Right hindlimb (tissue), 1 donor: ENCODE data around the gene FOXD4L1.
"Not testable (repeated sequence)": the region's sequence is repeated elsewhere in the genome, so short reads cannot be mapped to it uniquely, and the experiment has no call there.

ENCODE experiments used
- DNase-seq: peaks from one replicate; pipeline ENCODE4 v3.0.0-alpha.2; 2018

The FOXD4L1 gene

DNA sequence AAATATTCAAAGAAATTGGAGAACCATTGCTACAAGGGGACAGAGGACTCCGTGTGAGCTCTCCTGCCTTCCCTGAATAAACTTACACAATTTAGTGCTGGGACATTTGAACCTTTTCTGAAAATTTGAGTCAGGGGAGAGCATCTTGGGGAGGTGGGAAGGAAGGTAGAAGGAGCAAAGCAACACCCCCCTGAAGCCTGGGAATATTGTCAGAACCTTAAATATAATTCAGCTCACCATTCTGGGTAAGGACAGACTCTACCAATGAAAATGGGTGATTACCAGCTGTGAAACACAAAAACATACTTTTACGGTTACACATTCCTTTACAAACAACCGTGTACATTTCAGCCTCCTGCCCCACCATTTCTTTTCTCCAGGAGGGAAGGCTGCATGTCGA lies at the start of gene FOXD4L1:
TSS of gene FOXD4L1 (plus strand) at position 301 of the 400 bp plus-strand sequence. CDS start 592 bp downstream, outside the sequence.
- DNase-seq = not testable (repeated sequence)

DNA sequence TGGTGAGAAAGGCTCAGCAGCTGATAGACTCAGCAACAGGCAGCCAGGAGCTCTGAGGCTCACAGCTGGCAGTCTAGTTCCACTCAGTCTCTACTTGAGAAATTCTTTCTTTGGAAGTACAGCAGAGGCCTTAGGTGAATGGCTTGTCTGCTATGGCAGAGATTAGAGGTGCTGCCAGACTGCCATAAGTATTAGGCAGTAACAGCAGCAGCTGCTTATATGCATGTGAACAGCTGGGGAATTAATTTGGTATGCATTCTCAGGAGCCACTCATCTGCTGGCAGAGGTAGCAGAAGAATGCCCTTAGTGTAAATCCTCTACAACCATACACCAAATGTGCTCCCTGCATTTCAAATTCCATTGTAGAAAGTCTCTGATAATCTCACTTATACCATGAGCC lies 32.7 kb upstream of the FOXD4L1 start:
- DNase-seq = peak; percentile 2

- DNase-seq = peak; percentile 4
Measured at GRCh38 chr2:113476688-113477368, 21.6 kb upstream of the FOXD4L1 start.

DNA sequence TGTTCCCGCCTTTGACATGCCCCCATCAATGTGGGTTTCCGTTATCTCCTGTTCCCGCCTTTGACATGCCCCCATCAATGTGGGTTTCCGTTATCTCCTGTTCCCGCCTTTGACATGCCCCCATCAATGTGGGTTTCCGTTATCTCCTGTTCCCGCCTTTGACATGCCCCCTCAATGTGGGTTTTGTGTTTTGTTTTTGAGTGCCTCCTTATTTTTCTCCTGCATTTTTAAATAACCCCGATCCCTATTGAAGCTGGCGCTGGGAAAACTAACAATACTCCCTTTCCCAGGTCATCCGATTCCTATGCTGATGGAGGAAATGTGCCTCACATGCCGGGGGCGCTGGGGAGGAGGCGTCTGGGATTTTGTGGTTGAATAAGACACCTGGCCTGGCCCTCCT lies 1.9 kb upstream of the FOXD4L1 start:
- DNase-seq = not testable (repeated sequence)

GRCh38 chr2:113499019-113499885 lies 787 bp downstream of the FOXD4L1 start:
- DNase-seq = not testable (repeated sequence)

DNA sequence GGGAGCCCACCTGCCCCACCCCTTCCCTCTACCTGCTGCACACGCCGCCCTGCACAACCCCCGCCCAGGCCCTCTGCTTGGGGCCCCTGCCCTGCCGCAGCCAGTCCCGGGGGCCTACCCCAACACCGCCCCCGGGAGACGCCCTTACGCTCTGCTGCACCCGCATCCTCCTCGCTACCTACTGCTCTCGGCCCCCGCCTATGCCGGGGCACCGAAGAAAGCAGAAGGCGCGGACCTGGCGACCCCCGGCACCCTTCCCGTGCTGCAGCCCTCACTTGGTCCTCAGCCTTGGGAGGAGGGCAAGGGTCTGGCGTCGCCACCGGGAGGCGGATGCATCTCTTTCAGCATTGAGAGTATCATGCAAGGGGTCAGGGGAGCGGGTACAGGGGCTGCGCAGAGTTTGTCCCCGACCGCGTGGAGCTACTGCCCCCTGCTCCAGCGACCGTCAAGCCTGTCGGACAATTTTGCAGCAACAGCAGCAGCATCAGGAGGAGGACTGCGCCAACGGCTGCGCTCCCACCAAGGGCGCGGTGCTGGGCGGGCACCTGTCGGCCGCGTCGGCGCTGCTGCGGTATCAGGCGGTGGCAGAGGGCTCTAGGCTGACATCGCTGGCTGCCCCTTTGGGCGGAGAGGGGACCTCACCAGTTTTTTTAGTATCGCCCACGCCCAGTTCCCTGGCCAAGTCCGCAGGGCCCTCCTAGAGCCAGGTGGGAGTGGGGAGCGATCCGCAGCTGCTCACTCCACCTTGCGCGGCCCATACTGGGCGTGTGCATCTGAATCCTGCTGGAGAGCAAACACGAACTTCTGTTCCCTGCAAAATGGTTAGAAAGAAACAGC lies 1.6 kb downstream of the FOXD4L1 start:
- not testable (repeated sequence) for DNase-seq

GRCh38 chr2:113500723-113501038 lies 2.2 kb downstream of the FOXD4L1 start:
- not testable (repeated sequence) for DNase-seq

DNA sequence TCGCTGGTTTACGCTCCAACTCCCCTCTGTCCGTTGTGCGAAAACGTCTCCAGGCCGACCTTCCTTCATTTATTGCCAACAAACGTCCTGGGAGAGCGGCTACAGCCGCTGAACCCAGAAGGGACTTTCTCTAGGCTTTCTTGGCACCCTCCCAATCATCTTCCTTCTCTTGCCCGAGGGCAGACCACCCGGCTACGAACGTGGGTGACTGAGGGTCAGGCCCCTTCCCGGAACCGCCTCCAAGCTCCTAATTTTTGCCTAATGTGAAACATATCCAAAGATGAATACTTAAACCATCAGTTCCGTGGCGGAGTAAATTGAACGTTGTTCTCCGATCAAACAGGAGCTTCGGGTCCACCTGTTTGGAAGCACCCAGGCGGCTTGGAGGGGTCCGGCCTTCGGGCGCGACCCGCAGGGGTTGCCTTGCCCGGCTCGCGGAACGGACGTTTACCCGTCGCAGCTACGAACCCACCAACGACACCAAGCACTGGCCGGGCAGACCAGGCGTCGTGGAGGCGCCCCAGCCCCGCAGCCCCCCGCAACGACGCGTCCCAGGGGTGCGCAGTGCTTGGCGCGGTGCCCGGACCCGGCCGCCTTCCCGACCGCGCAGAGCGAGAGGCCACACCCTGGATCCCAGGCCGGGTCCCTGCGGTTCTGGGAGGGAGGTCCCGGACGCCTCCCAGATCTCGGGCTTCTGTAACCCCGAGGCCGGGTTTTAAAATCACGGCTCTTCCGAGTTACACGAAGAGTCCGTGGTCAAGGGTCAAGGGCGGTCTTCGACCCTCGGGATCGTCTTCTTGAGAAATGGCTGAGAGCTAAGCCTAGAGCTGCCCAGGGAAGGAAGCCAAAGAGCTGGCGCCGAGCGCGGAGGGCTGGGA lies 4.0 kb downstream of the FOXD4L1 start:
- peak; percentile 22 for DNase-seq

DNA sequence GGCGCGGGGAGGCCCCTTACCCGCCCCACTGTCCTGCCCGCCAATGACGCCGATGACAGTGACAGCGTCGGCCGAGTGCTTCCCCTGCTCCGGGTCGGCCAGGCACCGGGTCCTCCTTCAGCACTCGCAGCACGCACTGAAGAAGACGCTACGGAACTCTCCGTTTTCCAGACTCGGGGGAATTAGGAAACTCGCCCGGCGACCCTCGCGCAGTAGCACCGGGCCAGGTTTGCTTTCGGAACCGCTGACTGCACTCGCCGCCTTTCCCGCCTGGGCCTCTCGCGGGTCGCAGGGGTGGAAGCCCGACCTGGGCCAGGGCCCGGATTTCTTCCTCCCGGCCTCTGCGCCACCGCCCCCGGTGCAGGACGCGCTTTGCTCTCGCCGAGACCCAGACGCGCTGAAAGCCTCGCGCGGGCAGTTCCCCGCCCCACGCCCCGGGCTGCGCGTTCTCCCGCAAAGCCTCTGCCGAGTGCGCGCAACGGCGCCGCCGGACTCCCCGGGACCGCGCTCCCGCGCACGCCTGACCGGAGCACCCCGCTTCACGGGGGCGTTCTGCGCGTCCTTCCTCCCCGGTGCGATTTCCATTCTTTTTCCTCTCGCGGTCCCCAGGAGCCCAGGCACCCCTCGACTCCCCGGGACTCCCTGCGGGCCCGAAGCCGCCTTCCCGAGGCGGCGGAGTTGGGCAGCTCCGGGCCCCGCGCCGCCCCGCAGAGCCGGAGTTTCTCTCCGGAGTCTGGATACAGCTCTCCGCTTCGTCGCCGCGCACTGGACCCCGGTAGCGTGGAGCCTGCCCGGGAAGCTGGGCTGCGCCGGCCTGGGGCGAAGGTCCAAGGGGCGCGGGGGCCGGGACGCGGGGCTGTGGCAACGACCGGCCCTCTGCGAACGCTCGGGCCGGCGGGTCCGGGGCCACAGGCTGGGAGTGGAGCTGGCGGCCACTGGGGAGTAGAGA lies 4.9 kb downstream of the FOXD4L1 start:
- DNase-seq = peak; percentile 62

DNA sequence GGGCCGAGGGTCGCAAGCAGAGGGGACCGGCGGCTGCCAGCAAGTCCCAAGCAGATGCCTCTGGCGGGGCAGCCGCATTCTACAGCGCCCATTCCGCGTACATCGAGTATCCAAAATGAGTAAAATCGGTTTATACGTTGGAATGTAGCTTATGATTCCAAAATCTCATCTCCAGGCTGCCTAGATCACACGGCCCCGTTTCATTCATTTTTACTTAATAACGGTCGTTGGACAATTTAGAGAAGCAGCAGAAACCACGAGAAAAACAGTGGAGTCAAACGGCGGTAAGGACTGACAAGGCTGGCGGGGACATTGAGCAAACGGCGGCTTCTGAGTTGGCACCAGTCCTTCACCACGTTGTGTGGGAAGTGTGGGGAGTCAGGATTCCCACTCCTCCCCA lies 5.6 kb downstream of the FOXD4L1 start:
- peak; percentile 41 for DNase-seq

DNA sequence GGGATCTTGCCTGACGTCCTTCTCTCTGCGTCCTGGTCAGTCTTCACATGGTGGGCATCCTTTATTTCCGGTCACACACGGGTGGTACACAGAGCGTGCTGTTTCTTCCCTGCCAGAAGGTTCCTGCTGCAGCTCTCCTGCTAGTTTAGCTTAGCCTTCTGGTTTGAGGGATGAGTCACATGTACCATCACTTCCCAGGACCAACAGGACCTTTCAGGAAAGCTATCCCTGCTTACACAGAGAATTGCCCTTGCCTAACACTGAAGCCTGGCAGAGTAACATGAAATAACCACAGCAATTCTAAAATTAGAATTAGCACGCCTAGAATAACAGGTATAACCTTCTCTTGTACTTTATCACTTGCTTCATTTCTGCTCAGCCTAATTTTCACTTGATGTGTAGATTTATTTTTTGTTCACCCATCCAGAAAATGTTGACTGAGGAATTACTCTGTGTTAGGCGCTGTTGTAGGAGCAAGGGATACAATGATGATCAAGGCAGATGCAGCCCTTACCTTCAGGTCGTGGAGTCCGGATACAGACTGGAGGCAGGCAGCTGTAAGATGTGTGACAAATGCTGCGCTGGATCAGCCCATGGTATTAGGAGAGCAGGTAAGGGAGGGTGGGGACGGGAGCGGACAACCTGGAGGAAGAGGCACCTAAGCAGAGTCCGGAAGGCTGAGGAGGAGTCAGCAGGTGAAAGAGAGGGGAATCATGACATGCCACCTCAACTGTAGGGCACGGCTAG lies 9.1 kb downstream of the FOXD4L1 start:
- DNase-seq = not testable (repeated sequence)

GRCh38 chr2:113508187-113508586 lies 9.7 kb downstream of the FOXD4L1 start:
- DNase-seq = not testable (repeated sequence)

GRCh38 chr2:113510913-113511312 lies 12.4 kb downstream of the FOXD4L1 start:
- not testable (repeated sequence) for DNase-seq

GRCh38 chr2:113511859-113512258 lies 13.4 kb downstream of the FOXD4L1 start:
- DNase-seq = not testable (repeated sequence)

GRCh38 chr2:113515457-113515856 lies 17.0 kb downstream of the FOXD4L1 start:
- DNase-seq = not testable (repeated sequence)

DNA sequence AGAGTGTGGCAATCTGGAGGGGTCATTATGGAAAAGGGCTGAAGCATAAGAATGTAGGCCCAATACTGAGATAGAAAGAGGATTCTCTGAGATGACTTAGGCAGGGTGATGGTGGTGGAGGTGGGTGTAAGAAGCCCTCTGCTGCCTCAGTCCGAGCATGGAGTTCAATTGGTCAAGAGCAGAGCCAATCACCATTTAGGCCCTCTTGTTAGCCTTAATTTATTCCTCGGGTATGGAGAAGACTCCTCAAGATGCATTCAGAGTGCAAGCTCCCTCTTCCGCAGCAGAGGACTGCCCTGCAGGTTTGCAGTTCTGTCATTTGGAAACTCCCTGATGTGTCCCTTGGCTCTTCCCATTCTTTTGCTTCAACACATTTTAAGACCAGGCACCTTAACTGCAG lies 17.5 kb downstream of the FOXD4L1 start:
- DNase-seq = not testable (repeated sequence)

DNA sequence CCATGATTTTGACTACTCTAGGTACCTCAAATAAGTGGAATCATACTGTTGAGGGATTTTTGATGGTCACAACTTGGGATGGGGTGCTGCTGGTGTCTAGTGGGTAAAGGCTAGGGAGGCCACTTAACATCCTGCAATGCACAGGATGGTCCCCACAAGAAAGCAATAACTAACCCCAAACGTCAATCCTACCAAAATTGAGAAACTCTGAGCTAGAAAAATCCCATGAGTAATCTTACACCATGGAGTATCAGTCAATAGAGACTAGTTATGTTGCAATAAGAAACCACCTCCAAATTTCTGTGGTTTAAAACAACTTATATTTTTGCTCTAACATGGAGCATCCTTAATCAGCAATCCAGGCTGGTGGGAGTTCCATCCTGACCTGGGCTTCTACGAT lies 18.6 kb downstream of the FOXD4L1 start:
- DNase-seq = not testable (repeated sequence)

DNA sequence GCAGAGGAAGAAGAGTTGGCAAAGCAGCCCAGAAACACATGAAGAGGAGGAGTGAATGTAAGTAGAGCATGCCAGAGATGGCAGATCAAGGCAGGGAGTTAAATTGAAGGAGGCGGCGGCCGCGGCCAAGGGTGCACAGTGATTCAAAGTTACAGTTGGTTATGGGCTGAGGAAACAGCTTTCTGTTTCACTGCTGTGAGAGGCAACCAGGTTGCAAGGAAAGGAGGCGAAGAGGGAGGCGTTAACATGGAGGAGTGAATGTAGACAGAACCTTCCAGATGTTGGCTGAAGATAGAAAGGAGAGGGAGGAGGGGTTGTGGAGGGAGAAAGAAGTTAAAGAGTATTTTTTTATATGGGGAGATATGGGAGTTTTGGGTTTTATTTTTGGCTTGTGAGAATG lies 22.4 kb downstream of the FOXD4L1 start:
- DNase-seq = not testable (repeated sequence)

GRCh38 chr2:113521492-113521891 lies 23.0 kb downstream of the FOXD4L1 start:
- not testable (repeated sequence) for DNase-seq

GRCh38 chr2:113524986-113525385 lies 26.5 kb downstream of the FOXD4L1 start:
- DNase-seq = not testable (repeated sequence)
